GM18951 (cell line): Measurements from ENCODE around the gene LRRC41.
A peak's percentile ranks its signal among the peaks of the same experiment; 100 is the strongest.
"Not testable (repeated sequence)": the region's sequence is repeated elsewhere in the genome, so short reads cannot be mapped to it uniquely, and the experiment has no call there.

Source experiments
- POLR2A ChIP-seq: IDR thresholded peaks from 4 replicates; pipeline ENCODE4 v1.6.1; 2011; ENCODE audit warnings: mild to moderate bottlenecking; ENCODE audit not compliant: insufficient read length, insufficient read depth; ENCODE audit errors: extremely low read depth
- in situ Hi-C: fragments of 300-500 bp; cut with MboI; formaldehyde crosslinking; loops from one replicate; pipeline ENCODE4 v1.12.0; 2022; ENCODE audit warnings: low sequenced_read_pairs, mixed read lengths, inconsistent platforms; ENCODE audit not compliant: unreplicated experiment

The LRRC41 gene

GRCh38 chr1:46335081-46335480, 31.7 kb upstream of the LRRC41 start:
- TF ChIP-seq POLR2A: no peak
- in situ Hi-C loops: no loop called here

DNA sequence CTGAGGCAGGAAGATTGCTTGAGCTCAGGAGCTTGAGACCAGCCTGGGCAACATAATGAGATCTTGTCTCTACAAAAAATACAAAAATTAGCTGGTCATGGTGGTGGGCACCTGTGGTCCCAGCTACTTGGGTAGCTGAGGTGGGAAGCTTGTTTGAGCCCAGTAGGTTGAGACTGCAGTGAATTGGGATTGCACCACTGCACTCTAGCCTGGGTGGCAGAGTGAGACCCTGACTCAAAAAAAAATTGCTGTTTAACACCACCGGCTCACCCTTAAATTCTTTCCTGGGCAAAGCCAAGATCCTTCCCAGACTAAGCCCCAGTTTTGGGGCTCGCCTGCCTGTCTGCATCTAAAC, 30.6 kb upstream of the LRRC41 start:
- in situ Hi-C loops: no loop called here

GRCh38 chr1:46333300-46334029, 30.0 kb upstream of the LRRC41 start:
- peak; percentile 55 for TF ChIP-seq POLR2A
- in situ Hi-C loops: no loop called here

More for the DNA sequence above, 30.6 kb upstream of the LRRC41 start:
- TF ChIP-seq POLR2A: no peak

DNA sequence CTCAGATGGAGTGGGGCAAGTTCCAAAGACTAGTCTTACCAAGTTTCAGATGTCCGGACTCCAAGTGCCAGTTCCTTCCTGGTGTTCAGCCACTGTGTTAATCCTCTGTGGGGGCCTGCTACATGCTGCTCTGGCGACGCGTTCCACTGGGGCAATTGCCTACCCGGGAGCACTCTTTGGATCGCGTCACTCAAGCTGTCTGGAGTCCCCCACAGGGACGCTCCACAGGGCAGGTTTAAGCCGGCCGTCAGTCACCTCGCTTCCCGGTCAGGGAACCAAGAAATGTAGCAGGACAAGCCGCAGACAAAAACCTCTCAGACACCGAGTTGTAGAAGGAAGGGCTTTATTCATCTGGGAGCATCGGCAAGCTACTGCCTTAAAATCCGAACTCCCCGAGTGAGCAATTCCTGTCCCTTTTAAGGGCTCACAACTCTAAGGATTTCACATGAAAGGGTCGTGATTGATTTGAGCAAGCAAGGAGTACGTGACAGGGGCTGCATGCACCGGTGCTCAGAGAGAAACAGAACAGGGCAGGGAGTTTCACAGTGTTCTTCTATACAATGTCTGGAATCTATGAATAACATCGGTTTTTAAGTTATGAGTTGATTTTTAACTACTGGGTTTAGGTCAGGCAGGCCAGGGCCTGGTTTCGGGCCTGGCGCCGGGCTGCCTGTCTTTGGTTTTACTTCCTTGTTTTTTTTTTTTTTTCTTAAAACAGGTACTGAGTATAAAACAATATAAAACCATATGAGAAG, 28.5 kb upstream of the LRRC41 start:
- TF ChIP-seq POLR2A: peak; percentile 28
- in situ Hi-C loops: not testable (repeated sequence)

DNA sequence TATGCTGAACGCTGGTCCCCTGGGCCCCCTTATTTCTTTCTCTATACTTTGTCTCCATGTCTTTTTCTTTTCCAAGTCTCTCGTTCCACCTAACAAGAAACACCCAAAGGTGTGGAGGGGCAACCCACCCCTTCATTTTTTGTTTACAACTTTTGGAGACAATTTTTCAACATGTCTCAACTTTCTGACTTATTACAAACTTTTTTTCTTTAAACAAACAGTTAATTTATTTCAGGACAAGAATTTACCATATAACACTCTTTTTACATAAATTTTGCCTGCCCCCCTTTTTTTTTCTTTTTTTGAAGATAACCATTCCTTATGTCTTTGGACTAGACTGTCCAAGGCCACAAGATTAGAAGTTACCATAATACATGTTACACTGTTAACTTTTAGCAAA, 27.0 kb upstream of the LRRC41 start:
- in situ Hi-C loops: not testable (repeated sequence)

- in situ Hi-C loops: not testable (repeated sequence)
Observed at GRCh38 chr1:46329807-46330206, 26.4 kb upstream of the LRRC41 start.

DNA sequence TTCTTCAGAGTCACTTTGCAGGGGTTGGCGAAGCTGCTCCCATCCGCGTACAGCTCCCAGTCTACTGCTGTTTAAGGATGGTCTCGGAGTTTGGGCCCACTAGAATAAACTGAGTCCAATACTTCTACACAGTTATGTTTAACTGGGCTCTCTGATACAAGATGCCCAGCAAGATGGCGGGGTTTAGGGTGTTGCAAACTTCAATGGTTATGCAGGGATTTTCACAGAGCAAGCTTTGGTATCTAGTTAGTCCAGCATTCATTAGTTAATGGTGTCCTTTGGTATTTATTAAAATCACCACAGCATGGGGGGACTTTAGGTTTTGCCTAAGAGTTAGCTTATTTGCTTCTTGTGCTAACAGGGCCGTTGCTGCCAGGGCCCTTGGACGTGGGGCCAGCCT, 24.8 kb upstream of the LRRC41 start:
- in situ Hi-C loops: not testable (repeated sequence)

DNA sequence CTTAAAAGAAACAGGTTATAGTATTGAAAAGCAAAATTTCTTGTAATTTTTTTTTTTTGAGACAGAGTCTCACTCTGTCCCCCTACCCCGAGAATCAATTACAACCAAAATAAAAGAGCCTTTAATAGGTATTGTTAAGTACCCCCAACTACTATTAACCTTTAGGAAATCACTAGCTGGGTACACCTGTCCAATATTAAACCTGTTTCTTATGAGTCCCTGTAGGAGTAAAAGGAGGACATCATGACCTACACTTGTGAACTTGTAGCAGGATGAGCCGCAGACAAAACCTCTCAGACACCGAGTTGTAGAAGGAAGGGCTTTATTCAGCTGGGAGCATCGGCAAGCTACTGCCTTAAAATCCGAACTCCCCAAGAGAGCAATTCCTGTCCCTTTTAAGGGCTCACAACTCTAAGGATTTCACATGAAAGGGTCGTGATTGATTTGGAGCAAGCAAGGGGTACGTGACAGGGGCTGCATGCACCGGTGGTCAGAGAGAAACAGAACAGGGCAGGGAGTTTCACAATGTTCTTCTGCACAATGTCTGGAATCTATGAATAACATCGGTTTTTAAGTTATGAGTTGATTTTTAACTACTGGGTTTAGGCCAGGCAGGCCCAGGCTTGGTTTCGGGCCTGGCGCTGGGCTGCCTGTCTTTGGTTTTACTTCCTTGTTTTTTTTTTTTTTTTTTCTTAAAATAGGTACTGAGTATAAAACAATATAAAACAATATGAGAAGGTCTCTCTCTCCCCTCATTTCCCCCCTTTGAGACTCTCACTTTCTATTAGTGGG, 22.1 kb upstream of the LRRC41 start:
- in situ Hi-C loops: not testable (repeated sequence)

GRCh38 chr1:46322191-46322590, 18.8 kb upstream of the LRRC41 start:
- in situ Hi-C loops: not testable (repeated sequence)

DNA sequence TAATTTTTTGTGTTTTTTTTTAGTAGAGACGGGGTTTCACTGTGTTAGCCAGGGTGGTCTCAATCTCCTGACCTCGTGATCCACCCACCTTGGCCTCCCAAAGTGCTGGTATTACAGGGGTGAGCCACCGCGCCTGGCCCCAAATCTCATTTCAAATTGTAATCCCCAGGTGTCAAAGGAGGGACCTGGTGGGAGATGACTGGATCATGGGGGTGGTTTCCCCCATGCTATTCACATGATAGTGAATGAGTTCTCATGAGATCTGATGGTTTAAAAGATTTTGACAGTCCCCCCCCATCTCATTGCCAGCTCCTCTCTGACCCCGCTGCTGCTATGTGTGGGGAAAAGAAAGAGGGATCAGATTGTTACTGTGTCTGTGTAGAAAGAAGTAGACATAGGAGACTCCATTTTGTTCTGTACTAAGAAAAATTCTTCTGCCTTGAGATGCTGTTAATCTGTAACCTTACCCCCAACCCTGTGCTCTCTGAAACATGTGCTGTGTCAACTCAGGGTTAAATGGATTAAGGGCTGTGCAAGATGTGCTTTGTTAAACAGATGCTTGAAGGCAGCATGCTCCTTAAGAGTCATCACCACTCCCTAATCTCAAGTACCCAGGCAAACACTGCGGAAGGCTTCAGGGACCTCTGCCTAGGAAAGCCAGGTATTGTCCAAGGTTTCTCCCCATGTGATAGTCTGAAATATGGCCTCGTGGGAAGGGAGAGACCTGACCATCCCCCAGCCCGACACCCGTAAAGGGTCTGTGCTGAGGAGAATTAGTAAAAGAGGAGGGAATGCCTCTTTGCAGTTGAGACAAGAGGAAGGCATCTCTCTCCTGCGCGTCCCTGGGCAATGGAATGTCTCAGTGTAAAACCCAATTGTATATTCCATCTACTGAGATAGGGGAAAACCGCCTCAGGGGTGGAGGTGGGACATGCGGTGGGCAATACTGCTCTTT, 16.8 kb upstream of the LRRC41 start:
- in situ Hi-C loops: not testable (repeated sequence)

DNA sequence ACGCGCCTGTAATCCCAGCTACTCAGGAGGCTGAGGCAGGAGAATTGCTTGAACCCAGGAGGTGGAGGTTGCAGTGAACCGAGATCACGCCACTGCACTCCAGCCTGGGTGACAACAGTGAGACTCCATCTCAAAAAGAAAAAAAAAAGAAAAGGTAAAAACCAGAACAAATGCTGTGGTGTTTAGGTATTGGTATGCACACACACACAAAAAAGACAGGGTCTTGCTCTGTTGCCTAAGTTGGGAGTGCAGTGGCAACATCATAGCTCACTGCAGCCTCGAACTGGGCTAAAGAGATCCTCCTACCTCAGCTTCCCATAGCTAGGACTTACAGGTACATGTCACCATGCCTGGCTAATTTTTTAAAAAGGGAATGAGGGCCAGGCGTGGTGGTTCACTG, 15.9 kb upstream of the LRRC41 start:
- in situ Hi-C loops: not testable (repeated sequence)

DNA sequence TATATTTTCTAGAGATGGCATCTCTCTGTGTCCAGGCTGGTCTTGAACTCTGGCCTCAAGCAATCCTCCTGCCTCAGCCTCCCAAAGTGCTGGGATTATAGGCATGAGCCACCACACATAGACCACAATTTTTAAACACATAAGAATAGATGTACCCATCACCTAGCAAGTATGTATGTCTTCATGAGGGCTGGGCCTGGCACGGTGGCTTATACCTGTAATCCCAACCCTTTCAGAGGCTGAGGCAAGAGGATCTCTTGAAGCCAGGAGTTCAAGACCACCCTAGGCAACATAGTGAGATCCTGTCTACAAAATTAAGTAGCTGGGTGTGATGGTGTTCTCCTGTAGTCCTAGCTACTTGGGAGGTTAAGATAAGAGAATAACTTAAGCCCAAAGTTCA, 13.9 kb upstream of the LRRC41 start:
- in situ Hi-C loops: no loop called here
- TF ChIP-seq POLR2A: no peak

DNA sequence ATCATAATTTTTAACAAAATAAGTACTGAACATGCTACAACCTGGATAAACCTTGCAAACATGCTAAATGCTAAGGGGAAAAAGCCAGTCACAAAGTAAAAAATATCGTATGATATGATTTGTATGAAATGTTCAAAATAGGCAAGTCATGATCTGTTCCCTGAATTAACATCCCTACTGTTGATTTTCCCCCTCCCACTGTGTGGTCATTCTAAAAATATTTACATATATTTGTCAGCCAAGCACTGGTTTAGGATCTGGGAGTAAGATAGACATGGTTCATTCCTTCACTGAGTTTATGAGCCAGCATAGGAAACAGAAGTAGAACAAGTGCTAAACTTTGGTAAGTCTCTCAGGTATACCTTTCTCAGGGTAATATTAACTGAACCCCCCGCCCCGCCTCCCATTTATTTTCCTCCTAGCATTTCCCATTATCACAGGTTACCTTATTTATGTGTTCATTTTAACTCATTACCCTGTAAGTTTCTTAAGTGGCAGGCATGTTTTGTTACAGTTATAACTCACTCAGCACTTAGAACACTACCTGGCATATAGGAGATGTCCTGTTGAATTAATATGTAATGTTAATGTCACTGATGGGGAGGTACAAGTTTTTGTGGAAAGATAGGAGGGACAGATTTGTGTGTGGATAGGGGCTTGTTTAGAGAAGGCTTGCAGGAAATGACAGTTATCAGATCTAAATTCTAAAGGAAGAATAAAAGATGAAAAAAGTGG, 12.4 kb upstream of the LRRC41 start:
- TF ChIP-seq POLR2A: no peak
- in situ Hi-C loops: no loop called here
